ENCODE results near the gene CUL4B.
"Not testable (repeated sequence)": the region's sequence is repeated elsewhere in the genome, so short reads cannot be mapped to it uniquely, and the experiment has no call there.

Gene CUL4B

DNA sequence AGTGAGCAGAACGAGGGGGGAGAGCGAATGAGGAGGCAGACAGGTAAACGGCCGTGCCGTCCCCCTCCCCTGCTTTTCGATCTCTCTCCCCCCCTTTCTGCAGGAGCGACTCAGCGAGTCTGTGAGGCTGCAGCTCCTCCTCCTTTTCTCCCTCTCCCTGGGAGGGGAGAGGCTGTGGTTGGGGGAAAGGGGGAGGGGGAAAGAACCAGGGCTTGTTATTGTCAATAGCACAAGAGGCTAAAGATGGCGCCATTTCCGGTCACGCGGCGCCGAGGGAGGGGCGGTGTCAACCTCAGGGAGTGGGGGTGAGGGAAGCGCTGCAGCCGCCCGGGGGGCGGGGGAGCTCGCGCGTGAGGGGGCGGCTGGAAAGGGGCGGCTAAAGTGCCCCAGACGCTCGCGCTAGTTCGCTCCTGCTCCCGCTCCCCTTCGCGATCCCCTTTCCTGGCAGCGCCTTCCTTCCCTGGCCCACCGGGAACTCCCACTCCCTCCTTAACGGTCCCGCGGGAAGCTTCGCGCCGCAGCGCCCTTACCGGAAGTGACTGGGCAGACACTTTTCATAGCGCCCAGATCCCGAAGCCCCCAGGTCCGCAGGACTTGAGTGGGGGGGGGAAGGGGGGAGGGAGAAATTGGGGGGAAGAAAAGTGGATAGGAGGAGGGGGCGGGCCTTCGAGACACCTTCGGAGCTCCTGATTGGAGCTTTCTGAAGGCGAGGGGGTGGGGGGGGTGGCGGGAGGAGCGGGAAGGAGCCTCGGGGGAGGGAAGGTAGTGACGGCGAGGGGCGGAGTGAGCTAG lies at the start of gene CUL4B:
Gene CUL4B, minus strand, starts transcription at position 121 of the 792 bp plus-strand sequence. CDS start 324 bp downstream, outside the sequence.
- DNase-seq (ENCODE audit: low read depth in 2 of 3, low spot score in 1 of 3): peak; percentile 76 to 87 (median 86)

DNA sequence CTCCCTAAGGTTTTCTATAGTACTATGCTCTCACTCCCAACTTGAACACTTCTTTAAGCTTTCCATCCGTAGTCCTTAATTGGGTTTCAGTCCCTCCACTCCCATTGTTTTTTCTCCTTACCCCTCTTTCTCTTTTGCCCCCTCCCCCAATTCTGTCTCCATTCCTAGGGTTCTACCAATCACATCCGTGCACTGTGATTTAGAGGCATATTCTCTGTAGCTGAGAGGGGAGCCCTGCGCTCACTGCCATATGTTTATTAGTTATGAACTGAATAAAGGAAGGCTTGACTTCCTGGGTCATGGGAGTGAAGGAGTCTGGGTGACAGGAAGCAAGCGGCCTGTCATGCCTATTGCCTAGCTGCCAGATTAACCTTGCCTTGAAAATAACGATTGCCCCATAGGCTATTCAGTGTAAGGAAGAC lies 43.6 kb upstream of the CUL4B start:
- DNase-seq (ENCODE audit: low read depth in 2 of 3, low spot score in 1 of 3): peak in 1 of 3 donors; percentile 10

DNA sequence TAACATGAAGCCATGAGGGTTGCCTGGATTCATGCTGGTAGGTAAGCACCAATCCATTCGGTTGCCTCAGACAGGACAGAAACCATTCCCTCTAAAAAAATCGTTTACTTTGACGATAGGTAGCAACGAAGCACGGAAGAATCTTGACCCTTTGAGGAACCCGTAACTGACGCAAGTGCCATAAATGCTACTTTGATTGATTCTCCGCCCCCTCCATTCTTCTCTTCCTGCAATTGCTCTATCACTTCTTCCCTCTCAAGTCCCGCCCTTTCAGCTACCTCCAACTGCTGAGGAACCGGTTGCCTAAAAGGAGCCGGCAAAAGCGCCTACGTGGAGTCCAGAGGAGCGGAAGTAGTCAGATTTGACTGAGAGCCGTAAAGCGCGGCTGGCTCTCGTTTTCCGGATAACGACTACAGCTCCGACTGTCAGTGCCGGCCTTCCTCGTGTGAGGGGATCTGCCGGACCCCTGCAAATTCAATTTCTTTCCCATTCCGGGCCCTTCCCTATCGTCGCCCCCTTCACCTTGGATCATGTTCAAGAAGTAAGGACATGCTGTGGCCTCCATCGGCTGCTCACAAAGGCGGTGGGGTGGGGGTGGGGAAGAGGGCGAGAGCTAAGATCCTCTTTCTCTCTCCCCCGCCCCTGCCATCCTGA lies 43.1 kb upstream of the CUL4B start, which contains the start of gene MCTS1:
Gene MCTS1, plus strand, starts transcription at position 395 of the 654 bp plus-strand sequence. Its CDS starts 136 bp downstream, at position 531.
- peak; percentile 62 to 73 (median 65) for DNase-seq (ENCODE audit: low read depth in 2 of 3, low spot score in 1 of 3)

DNA sequence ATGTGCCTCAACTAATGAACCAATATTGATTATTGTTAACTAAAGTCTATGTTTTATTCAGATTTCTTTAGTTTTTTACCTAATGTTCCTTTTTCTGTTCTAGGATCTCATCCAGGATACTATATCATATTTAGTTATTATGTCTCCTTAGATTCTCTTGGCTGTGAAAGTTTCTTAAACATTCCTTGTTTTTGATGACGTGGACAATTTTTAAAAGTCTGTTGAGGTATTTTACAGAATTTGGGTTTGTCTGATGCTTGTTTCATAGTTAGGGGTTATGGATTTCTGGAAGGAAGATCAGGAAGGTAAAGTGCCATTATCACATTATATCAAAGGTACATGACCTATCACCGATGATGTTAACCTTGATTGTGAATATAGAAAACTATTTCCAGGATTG lies 24.9 kb upstream of the CUL4B start:
- DNase-seq (ENCODE audit: low read depth in 2 of 3, low spot score in 1 of 3): no peak

DNA sequence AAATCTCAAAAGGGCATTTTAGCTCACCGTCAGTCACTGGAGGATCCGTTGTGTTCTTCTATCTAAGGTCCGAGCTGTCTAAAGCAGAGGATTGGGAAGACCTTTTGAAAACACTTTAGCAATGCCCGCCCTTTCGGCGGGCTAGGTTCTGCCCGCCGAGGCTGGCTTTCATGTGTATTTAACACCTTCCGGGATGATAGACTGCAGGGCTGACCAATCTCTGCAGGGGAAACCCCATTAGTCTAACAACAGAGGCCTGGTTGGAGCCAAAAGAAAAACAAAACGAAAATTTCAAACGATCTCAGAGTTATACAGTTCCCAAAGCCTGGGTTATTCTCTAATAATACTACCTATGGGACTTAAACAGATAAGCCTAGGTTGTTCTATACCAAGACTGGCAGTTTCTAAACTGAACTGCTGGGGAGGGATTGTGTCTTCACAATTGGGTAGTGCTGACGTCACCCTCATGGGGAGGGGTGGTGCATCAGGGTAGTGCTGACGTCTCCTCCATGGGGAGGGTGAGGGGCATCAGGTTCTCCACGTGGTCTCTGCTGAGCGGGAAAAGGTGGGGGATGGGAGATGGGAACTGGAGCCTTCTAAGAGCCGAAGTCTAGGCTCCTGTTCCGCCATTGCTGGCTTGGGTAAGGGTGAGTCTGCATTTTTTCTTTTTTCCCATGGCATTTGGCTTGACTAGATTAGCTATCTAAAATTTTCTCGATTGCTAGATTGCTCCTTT lies 14.8 kb upstream of the CUL4B start:
- DNase-seq (ENCODE audit: low read depth in 2 of 3, low spot score in 1 of 3): no peak

DNA sequence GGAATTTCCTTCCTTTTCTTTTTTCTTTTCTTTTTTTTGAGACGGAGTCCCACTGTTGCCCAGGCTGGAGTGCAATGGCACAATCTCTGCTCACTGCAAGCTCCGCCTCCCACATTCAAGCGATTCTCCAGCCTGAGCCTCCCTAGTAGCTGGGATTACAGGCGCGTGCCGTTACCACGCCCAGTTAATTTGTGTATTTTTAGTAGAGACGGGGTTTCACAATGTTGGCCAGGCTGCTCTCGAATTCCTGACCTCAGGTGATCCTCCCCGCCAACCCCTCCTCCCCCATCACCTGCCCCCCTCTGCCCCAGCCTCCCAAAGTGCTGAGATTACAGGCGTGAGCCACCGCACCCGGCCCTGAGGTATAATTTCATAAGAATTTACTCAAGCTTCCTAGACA lies 13.0 kb upstream of the CUL4B start:
- not testable (repeated sequence) for DNase-seq (ENCODE audit: low read depth in 2 of 3, low spot score in 1 of 3)

- DNase-seq (ENCODE audit: low read depth in 2 of 3, low spot score in 1 of 3): no peak
These were observed 9.3 kb upstream of the CUL4B start for GRCh38 chrX:120570011-120570600.

GRCh38 chrX:120568609-120569008 lies 7.8 kb upstream of the CUL4B start:
- DNase-seq (ENCODE audit: low read depth in 2 of 3, low spot score in 1 of 3): no peak

- no peak for DNase-seq (ENCODE audit: low read depth in 2 of 3, low spot score in 1 of 3)
These were observed 7.3 kb upstream of the CUL4B start for GRCh38 chrX:120568035-120568434.

GRCh38 chrX:120566817-120567216 lies 6.1 kb upstream of the CUL4B start:
- DNase-seq (ENCODE audit: low read depth in 2 of 3, low spot score in 1 of 3): no peak

DNA sequence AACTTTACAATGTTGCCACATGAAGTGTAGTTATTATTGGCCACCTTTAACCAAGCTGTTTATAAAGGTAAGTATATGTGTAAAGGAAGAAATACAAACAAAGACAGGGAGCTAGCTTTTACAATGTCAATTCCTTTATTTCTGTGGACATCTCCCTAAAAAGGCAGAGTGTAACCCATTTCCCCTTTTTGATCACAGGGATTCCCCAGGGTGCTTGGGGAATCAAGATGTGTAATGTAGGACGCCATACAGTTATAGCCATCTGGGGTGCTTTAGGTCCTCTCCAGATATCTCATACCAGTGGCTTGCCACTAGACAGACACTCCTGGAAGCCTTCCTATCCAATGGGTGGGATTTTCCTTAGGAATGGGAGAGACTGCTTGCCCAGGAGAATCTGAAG lies 4.2 kb upstream of the CUL4B start:
- DNase-seq (ENCODE audit: low read depth in 2 of 3, low spot score in 1 of 3): no peak

DNA sequence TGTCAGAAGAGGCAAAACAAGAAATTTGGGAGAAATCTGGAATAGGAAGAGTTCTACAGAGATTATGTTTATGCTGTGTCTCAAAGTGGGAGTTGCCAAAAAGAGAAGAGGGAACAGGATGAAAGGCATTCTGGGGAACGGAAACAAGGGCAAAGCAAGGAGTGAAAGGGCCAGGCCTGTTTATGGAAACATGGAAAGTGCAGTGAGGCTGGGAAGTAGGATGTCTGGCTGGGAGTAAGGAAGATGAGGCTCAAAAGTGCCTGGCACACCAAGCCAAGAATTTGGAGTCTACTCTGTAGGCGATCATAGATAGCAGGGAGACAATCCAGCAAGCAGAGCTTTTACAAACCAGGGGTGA lies 1.8 kb upstream of the CUL4B start:
- DNase-seq (ENCODE audit: low read depth in 2 of 3, low spot score in 1 of 3): no peak

DNA sequence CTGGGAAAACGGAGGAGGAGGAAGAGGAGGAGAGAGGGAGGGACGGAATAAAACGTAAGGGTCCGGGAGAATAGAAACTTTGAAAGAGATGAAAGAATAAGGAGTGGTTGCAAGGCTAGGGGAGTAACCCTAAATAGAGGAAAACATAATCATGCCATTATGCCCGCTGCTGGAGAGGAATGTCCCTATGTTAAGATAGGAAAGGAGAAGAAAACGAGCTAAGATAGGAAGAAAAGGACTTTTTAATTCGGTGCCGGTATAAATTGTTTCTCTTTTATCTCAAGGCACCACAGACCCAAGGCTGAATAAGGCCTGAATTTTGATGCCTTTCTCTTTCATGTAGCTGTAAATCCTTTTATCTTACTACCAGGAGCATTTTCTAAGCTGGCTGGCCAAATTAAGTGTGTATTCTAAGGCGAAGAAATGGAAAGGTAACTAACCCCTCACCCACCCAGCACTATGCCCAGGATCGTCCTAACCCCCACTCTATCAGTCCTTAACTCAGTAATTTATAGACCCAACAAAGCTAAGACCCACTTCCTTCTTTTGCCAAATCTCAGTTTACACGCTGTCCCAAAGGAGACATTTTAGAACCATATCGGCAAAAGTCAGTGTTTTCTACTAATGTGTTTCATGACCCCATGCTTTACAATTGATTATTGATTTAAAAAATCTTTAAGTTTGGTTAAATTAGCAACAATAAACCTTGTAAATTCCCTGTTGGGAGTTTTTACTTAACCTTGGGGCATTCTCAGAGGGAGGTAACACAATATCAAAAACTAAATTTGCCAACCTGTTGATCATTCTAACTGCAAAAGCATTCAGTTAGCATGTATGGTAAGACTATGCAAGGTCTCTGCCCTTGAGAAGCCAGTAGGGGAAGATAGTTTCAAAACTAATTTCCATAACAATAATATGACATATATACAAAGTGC lies 1.1 kb upstream of the CUL4B start:
- DNase-seq (ENCODE audit: low read depth in 2 of 3, low spot score in 1 of 3): no peak

DNA sequence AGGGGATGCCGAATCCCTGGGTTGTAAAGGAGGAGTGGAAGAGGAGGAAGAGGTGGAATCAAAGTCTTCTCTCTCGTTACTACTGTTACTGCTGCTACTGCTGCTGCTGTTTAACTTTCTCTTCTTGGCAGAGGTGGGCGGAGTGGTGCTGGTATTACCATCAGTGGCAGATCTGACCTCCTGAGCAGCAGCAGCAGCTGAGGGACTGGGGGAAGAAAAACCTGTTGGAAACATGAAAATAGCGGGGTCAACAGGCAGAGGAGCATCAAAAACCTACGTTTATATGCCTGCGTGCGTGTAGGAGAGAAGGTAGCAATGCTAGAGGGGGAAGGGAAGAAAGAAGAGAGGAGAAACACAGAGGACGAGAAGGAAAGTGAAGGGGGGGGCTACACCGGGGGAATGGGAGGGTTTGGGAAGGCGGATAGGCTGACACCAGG lies 339 bp downstream of the CUL4B start:
- peak; percentile 9 to 16 (median 16) for DNase-seq (ENCODE audit: low read depth in 2 of 3, low spot score in 1 of 3)

DNA sequence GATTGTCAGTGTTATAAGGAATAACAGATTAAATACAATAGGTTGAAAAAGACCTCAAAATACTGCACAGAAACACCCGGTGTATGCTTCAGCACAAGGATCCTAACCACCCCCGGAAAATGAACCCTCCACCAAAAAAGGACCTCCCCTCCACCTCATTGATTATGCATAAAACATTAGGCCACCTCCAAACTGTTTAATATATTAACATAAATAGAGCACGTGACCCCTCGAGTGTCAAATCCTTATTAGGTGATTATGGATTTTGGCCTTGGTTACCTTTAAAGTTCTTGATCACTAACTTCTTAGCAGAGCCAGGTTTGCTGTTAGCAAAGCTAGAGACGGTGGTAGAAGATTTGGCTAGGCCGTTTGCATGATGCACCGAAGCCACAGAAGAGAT lies 958 bp downstream of the CUL4B start:
- no peak for DNase-seq (ENCODE audit: low read depth in 2 of 3, low spot score in 1 of 3)

GRCh38 chrX:120556251-120556650 lies 4.5 kb downstream of the CUL4B start:
- DNase-seq (ENCODE audit: low read depth in 2 of 3, low spot score in 1 of 3): no peak

GRCh38 chrX:120549483-120550452 lies 11.0 kb downstream of the CUL4B start:
- DNase-seq (ENCODE audit: low read depth in 2 of 3, low spot score in 1 of 3): peak in 2 of 3 donors; percentile 9 to 14

- no peak for DNase-seq (ENCODE audit: low read depth in 2 of 3, low spot score in 1 of 3)
These were observed 24.7 kb downstream of the CUL4B start for GRCh38 chrX:120536061-120536460.

Measured in stimulated activated CD4-positive, alpha-beta T cell treated with anti-CD3 and anti-CD28 coated beads, Interleukin-12 subunit alpha, Interleukin-12 subunit beta, amount 100 ng/mL, for 48 hours (primary cell).